Brain pericyte (primary cell): Measurements from ENCODE around the gene CALCOCO1.
"Not testable (repeated sequence)": the region's sequence is repeated elsewhere in the genome, so short reads cannot be mapped to it uniquely, and the experiment has no call there.

Experiments
- DNase-seq: peaks from one replicate; pipeline ENCODE4 v3.0.0-alpha.2; 2012; ENCODE audit warnings: low read depth, low spot score

Gene CALCOCO1

GRCh38 chr12:53733051-53733806, 6.0 kb upstream of the CALCOCO1 start:
- no peak for DNase-seq

GRCh38 chr12:53729644-53730043, 2.4 kb upstream of the CALCOCO1 start:
- DNase-seq, result no peak

- no peak for DNase-seq
These were observed 954 bp upstream of the CALCOCO1 start for GRCh38 chr12:53728206-53728605.

- no peak for DNase-seq
These were observed 324 bp downstream of the CALCOCO1 start for GRCh38 chr12:53726946-53727309.

GRCh38 chr12:53726341-53726740, 911 bp downstream of the CALCOCO1 start:
- DNase-seq, result no peak

- DNase-seq, result no peak
These were observed 1.4 kb downstream of the CALCOCO1 start for GRCh38 chr12:53725824-53726223.

- no peak for DNase-seq
These were observed 4.7 kb downstream of the CALCOCO1 start for GRCh38 chr12:53722450-53723041.

- no peak for DNase-seq
These were observed 6.3 kb downstream of the CALCOCO1 start for GRCh38 chr12:53720946-53721345.

- DNase-seq, result no peak
These were observed 7.6 kb downstream of the CALCOCO1 start for GRCh38 chr12:53719649-53720048.

- DNase-seq, result not testable (repeated sequence)
These were observed 8.7 kb downstream of the CALCOCO1 start for GRCh38 chr12:53718567-53718966.

- no peak for DNase-seq
These were observed 9.9 kb downstream of the CALCOCO1 start for GRCh38 chr12:53717319-53717718.

GRCh38 chr12:53714004-53714403, 13.2 kb downstream of the CALCOCO1 start:
- no peak for DNase-seq

GRCh38 chr12:53713516-53713915, 13.7 kb downstream of the CALCOCO1 start:
- no peak for DNase-seq

GRCh38 chr12:53712059-53712643, 15.1 kb downstream of the CALCOCO1 start:
- no peak for DNase-seq

- DNase-seq, result no peak
These were observed 17.2 kb downstream of the CALCOCO1 start for GRCh38 chr12:53710091-53710490.

- no peak for DNase-seq
These were observed 17.6 kb downstream of the CALCOCO1 start for GRCh38 chr12:53709671-53710070.

- no peak for DNase-seq
These were observed 21.2 kb downstream of the CALCOCO1 start for GRCh38 chr12:53706080-53706479.

- no peak for DNase-seq
These were observed 23.5 kb downstream of the CALCOCO1 start for GRCh38 chr12:53703756-53704155.

GRCh38 chr12:53701518-53702264, 25.6 kb downstream of the CALCOCO1 start:
- DNase-seq, result peak; percentile 30

GRCh38 chr12:53700567-53700966, 26.7 kb downstream of the CALCOCO1 start:
- no peak for DNase-seq

GRCh38 chr12:53699678-53700025, 27.6 kb downstream of the CALCOCO1 start:
- no peak for DNase-seq

GRCh38 chr12:53698948-53699677, 28.1 kb downstream of the CALCOCO1 start:
- DNase-seq, result no peak
